RPMI7951 (cell line): Measurements from ENCODE around the gene PKD1L1. TPM values are rescaled to one million over a fixed set of nuclear protein-coding genes. Genes with fewer than 3 reads are reported as not detected.
"Not testable (repeated sequence)": the region's sequence is repeated elsewhere in the genome, so short reads cannot be mapped to it uniquely, and the experiment has no call there.

Source experiments
- DNase-seq: peaks from one replicate; pipeline ENCODE4 v3.0.0-alpha.2; 2012; ENCODE audit warnings: low read depth
- total RNA-seq: library from RNA; depleted of rRNA; stranded (reverse); fragments of >200 nt; shearing (Covaris generic); gene quantifications from 2 replicates; pipeline ENCODE4 v1.2.3, GENCODE V29; 2014

PKD1L1 gene
- total RNA-seq, 1 experiment from 2014 or later, result 0.12 TPM

DNA sequence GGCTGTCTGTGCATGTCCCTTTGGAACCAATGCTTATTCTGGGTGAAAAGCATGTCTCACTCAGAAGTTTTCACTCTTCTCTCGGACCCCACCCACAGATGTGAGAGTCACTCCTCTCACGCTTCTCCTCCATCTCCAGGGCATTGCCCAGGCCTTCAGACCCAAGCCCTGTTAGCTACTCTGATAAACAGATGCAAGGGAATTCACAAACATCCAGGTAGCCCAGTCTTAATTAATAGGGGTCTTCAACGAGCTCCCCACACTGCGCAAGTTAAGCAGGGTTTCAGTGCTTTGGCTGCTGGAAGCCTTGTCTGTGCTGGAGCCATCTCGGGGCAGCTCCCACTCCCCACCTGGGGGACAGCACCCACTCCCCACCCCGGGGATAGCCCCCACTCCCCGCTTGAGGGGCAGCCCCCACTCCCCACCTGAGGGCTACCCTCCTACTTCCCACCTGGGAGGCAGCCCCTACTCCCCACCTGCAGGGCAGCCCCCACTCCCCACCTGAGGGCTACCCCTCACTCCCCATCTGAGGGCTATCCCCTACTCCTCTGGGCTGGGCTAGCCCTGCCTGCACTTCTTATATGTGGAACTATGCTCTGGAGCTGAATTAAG, 8.7 kb downstream of the PKD1L1 start:
- DNase-seq, result no peak

DNA sequence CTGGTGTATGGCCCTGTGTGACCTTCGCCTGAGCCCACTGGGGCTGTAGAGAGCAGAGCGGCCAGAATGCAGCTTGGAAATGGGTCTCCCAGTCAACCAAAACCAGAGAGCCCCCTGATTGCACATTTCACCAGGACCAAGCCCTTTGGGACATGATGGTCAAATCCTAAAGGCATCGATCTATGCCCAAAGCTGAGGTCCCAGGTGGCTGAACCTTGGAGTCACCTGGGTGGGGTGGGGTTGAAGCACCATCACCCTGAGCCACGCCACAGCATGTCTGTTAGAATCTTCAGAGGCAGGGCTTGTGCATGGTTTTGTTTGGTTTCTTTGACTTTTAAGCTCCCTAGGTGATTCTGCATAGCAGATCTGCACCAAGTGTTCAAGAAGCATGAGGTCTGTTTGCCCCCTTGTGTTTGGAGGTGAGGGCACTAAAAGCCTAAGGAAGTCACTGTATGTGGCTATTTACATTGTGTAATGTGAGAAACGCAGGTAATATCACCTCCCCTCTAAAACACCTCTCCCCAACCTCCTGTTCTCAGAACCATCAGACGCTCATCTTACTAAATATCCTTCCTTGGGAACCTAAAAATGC, 9.6 kb downstream of the PKD1L1 start:
- peak; percentile 38 for DNase-seq

- DNase-seq, result no peak
Observed at GRCh38 chr7:47937711-47938573, 10.3 kb downstream of the PKD1L1 start.

DNA sequence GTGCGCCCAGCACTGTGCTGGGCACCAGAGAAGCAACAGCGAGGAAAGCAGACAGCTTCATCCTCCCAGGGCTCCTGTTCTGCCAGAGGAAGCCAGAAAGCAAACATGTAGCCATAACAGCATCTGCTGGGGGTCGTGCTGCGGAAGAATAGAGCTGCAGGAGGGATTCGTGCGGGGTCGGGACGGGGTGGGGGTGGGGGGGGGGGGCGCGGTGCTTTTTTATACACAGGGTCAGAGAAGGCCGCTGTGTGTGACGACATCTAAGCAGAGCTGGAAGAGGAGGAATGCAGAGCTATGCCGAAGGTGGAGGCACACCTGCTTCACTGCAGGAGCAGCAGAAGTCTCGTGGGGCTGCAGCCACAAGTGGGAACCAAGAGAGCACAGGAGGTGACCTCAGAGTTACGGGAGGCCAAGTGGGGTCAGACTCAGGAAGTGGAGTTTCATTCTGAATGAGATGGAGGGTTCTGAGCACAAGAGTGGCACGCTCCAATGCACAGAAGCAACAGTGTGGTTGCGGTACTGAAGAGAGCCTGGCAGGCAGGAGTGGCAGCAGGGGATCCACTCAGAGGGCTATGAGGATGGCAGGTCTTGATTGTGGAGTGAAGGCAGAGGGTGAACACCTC, 11.1 kb downstream of the PKD1L1 start:
- no peak for DNase-seq

GRCh38 chr7:47936323-47936722, 11.9 kb downstream of the PKD1L1 start:
- DNase-seq, result no peak

DNA sequence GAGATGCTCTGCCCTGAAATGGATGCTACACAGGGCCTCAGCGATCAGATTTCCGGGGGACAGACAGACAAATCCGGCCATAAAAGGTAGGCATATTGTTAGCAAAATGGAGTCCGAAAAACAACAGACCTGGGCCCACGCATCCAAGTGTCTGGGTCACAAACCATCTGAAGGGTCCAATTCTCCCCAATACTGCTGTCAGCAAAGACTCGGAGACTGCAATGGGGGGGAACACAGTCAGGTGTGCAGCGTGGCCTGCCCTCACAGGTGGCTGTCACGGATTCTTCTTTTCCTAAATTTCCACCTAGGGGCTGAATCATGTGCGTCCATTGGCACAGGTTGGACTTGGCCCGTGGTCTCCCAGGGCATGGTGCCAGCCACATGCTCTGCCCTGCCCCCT, 12.9 kb downstream of the PKD1L1 start:
- no peak for DNase-seq

- no peak for DNase-seq
Observed at GRCh38 chr7:47934831-47935230, 13.4 kb downstream of the PKD1L1 start.

DNA sequence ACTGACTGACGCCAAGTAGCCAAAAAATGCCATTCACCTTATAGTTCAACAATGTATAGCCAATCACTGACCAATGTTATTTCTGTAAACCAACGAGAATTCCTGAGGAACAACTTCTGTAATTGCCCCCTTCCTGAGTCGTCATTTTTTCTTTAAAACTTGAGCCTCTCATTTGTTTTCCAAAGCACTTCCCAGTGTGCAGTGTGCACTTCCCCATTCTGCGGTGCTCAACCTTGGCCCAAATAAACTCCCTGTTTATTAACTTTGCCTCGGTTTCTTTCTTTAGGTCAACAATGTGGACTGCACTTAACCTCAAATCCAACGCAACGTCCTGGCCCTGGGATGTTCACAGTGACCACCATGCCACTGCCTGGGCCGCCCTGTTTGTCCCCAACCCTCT, 15.1 kb downstream of the PKD1L1 start:
- DNase-seq, result no peak

- DNase-seq, result no peak
Observed at GRCh38 chr7:47932466-47933037, 15.7 kb downstream of the PKD1L1 start.

GRCh38 chr7:47932016-47932415, 16.2 kb downstream of the PKD1L1 start:
- peak; percentile 77 for DNase-seq

DNA sequence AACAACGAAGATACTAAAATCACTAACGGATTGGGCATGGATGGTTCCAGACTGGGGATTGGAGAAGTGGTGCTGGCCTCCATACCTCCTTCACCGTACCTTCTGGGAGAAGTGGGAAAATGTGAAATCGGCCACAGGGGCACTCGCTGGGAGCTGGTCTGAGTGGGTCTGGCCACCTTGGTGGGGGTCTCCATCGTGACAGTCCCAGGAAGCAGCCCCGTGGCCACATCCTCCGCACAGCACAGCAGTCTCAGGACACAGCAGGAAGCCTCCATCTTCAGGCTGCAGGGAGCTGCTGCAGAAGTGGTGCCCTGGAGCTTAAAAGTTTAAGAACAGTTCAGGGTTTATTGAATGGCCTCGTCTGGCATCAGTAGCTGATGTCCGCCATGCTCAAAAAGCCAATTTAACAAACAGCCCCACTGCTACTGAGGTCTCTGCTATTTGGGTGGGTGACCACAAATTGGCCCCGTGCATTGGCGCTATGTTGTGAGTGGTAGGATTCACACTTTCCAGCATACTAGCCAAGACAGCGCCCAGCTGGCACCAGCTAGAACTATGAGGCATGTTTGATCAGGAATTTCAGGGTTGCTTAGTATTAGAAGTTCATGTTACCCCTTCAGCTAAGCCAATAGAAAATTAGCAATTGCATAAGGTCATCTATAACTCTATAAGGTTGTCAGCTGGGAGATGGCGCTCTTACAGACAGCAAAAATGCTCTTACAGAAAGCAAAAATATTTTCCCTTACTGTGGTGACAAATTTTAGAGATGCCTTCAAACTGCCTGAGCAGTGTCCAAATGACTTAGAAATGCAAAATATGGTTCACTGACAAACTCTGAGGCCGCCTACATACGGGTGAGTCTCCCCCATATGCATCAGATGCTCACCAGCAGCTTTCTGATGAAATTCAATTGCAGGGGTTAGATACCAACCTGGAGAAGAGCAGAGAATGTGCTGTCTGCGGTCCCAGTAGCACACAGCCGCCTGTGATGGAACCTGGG, 17.0 kb downstream of the PKD1L1 start:
- no peak for DNase-seq

DNA sequence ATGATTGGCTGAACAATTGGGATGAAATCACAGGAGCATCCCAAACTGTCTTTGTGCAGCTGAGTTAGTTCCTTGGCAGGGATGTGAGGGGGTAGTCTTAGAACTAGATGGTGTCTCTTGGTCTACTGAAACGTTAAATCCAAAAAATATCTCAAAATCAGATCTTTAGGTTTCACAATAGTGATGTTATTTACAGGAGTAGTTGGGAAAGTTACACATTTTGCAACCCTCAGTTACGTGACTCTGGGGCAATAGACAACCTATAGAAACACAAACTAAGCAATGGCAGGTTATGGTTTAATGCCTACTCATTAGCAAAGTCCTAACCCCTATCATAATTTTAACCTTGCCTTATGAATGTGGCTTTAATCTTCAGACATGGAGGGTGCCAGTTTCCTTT, 24.0 kb downstream of the PKD1L1 start:
- no peak for DNase-seq

DNA sequence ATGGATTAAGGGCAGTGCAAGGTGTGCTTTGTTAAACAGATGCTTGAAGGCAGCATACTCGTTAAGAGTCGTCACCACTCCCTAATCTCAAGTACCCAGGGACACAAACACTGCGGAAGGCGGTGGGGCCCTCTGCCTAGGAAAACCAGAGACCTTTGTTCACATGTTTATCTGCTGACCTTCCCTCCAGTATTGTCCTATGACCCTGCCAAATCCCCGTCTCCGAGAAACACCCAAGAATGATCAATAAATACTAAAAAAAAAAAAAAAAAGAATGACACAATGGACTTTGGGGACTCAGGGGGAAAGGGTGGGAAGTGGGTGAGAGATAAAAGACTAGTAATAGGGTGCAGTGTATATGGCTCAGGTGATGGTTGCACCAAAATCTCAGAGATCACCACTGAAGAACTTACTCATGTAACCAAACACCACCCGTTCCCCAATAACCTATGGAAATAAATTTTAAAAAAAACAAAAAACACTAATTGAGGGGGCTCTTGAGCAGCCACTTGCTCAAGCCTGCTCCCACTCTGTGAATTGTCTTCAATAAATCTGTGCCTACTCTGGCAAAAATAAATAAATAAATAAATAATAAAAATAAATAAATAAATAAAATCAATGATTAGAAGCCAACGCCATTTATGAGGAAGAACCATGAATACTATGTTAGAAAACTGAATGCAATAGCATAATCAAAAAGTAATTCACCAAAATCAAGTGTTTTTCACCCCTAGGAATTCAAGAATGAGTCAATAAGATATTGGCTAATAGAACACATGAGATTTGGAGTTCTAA, 25.0 kb downstream of the PKD1L1 start:
- DNase-seq, result not testable (repeated sequence)

DNA sequence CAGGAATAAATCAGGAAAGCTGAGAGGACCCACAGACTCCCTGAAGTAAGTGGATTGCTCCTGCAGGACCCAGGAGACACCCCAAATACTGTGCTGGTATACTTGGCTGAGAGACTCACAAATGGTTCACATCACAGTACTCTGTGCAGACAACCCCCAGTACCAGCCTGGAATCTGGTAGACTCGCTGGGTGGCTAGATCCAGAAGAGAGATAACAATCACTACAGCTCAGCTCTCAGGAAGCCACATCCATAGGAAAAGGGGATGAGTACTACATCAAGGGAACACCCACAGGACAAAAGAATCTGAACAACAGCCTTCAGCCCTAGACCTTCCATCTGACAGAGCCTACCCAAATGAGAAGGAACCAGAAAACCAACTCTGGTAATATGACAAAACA, 31.8 kb downstream of the PKD1L1 start:
- peak; percentile 82 for DNase-seq

DNA sequence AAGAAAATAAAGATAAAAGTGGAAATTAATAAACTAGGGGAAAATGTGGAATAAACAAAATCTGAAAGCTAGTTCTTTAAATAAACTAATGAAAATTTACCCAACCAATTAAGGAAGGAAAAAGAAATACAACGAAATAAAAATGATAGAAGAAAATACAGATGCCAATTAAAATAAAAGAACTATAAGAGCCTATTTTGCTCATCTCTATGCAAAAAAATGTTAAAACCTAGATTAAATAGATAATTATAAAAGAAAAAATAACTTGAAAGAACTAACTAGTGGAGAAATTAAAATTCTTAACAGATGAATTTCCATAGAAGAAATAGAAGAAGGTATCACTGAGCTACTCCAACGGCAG, 32.7 kb downstream of the PKD1L1 start:
- no peak for DNase-seq

- DNase-seq, result peak; percentile 39
Observed at GRCh38 chr7:47914717-47915615, 33.3 kb downstream of the PKD1L1 start.

DNA sequence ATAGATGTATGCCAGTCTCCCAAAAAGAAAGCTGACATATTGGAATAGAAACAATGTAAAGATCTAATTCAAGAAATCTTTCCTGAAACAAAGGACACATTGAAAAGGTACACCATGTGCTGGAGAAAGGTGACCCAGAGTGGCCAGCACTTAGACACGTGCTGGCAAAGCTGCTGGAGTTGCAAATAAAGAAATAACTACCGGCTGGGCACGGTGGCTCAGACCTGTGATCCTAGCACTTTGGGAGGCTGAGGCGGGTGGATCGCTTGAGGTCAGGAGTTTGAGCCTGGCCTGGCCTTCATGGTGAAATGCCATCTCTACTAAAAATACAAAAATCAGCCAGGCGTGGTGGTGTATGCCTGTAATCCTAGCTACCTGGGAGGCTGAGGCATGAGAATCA, 35.9 kb downstream of the PKD1L1 start:
- DNase-seq, result no peak

- DNase-seq, result no peak
Observed at GRCh38 chr7:47908720-47909119, 39.5 kb downstream of the PKD1L1 start.

GRCh38 chr7:47907981-47908616, 40.2 kb downstream of the PKD1L1 start:
- no peak for DNase-seq
